Prostate gland (tissue), 2 donors: ENCODE data around the gene PPFIA4. TPM values are rescaled to one million over a fixed set of nuclear protein-coding genes. Genes with fewer than 3 reads are reported as not detected.

Experiments
- DNase-seq: peaks from one replicate; pipeline ENCODE4 v3.0.0-alpha.2; 2019; ENCODE audit warnings: low spot score
- H3K27ac ChIP-seq, 2 donors: fragments of 200-600 bp; sonication (generic); 2 replicates each; pipeline ENCODE4 v1.5.1; 2017 to 2019
- H3K27me3 ChIP-seq: fragments of 200-600 bp; sonication (generic); replicated peaks from 2 replicates; pipeline ENCODE4 v1.5.1; 2019; ENCODE audit not compliant: insufficient read depth
- H3K36me3 ChIP-seq, 2 donors: fragments of 200-600 bp; sonication (generic); 1 replicate in 1 of 2; 2 replicates in 1 of 2; pipeline versions ENCODE4 v1.5.1 to v1.8.1; 2017 to 2019
- H3K4me1 ChIP-seq: fragments of 200-600 bp; sonication (generic); replicated peaks from 2 replicates; pipeline ENCODE4 v1.5.1; 2019
- H3K4me3 ChIP-seq, 2 donors: fragments of 200-600 bp; sonication (generic); 2 replicates each; pipeline ENCODE4 v1.5.1; 2017 to 2019
- H3K9me3 ChIP-seq: fragments of 200-600 bp; sonication (generic); 2 replicates; pipeline ENCODE4 v1.5.1; 2017
- POLR2A ChIP-seq: fragments of 450-650 bp; IDR thresholded peaks from one replicate; pipeline ENCODE4 v1.6.1; 2016; ENCODE audit warnings: antibody characterized with exemption, mild to moderate bottlenecking
- POLR2AphosphoS5 ChIP-seq: sonication (generic); formaldehyde crosslinking; IDR thresholded peaks from one replicate; pipeline ENCODE4 v1.6.1; 2017; ENCODE audit warnings: antibody characterized with exemption
- WGBS: methylation state at CpG from one replicate; pipeline ENCODE4 v1.1.5; 2018; 5-methylcytosine and 5-hydroxymethylcytosine counted together
- intact Hi-C: fragments of 100-400 bp; cut with DNase I; formaldehyde crosslinking; loops from one replicate; pipeline ENCODE4 v1.14.2; 2022
- total RNA-seq, 2 donors: library from RNA; depleted of rRNA; stranded (reverse); fragments of >200 nt; gene quantifications; one replicate each; pipeline ENCODE4 v1.1.0, GENCODE V29; 2016
- TF ChIP-seq, protein P1 (sequence below), 4 experiments: fragments of 200-600 bp in 2 of 4; fragments of 450-650 bp in 2 of 4; sonication (generic) in 2 of 4; IDR thresholded peaks; 1 replicate in 3 of 4; 2 replicates in 1 of 4; pipeline ENCODE4 v1.5.1; 2016 to 2019; ENCODE audit warnings: antibody characterized with exemption in 4 of 4, mild to moderate bottlenecking in 2 of 4, moderate library complexity in 2 of 4

PPFIA4 gene
- total RNA-seq, 2 donors from 2014 or later = 0.50 to 16.9 TPM

DNA sequence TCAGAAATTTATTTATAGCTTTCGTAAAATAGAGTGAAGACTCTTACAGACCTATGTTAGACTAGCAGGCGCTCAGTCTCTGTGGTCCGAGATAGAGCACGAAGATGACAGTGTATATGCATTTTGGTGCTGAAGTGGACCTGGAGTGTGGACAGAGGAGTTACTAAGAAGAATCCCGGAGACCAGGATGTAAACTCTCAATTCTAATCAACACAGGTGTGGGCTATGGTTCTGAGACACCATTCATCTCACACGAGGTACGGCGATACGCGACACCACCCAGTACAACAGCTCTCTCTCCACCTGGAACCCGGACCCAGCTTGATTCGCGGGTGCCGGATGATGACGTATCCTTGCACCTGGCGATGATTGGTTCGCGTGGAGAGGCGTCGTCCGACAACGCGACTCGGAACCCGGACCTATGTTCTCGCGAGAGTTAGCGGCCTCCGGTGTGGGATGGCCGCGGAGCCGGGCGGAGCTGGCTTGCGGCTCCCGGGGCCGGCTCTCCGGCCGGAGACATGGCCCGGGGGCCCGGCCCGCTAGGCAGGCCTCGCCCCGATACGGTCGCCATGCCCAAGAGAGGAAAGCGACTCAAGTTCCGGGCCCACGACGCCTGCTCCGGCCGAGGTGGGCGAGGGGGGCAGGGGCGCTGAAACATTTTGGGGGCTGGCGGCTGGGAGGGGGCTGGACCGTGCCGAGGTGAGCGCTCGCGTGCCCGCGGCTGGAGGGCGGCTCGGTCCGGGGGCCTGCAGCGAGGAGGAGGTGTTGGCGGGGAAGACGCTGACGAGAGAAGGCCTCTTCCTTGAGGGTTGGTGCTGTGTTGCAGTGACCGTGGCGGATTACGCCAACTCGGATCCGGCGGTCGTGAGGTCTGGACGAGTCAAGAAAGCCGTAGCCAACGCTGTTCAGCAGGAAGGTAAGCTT lies 19.1 kb upstream of the PPFIA4 start, which contains the start of gene TMEM183A:
Gene TMEM183A (plus strand): TSS at position 427 of the 924 bp plus-strand sequence. CDS start 92 bp downstream, at position 519.
- WGBS = under 1% methylated on average over 57 of the region's 78 CpGs
- no peaks in the 10 kb centered on the region for H3K36me3 ChIP-seq
- peaks cover 4% of the 10 kb centered on the region for H3K4me1 ChIP-seq
- peak within 1 kb of the TSS; percentile 91 for H3K4me3 ChIP-seq
- TF ChIP-seq POLR2A = peak; percentile 86
- TF ChIP-seq POLR2AphosphoS5 = peak; percentile 99
- TF ChIP-seq, protein P1, sequence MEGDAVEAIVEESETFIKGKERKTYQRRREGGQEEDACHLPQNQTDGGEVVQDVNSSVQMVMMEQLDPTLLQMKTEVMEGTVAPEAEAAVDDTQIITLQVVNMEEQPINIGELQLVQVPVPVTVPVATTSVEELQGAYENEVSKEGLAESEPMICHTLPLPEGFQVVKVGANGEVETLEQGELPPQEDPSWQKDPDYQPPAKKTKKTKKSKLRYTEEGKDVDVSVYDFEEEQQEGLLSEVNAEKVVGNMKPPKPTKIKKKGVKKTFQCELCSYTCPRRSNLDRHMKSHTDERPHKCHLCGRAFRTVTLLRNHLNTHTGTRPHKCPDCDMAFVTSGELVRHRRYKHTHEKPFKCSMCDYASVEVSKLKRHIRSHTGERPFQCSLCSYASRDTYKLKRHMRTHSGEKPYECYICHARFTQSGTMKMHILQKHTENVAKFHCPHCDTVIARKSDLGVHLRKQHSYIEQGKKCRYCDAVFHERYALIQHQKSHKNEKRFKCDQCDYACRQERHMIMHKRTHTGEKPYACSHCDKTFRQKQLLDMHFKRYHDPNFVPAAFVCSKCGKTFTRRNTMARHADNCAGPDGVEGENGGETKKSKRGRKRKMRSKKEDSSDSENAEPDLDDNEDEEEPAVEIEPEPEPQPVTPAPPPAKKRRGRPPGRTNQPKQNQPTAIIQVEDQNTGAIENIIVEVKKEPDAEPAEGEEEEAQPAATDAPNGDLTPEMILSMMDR (IDR thresholded peaks at IDR 0.05) = no peak
- DNase-seq = peak; percentile 96
- intact Hi-C loops = loop anchor here (5.0 kb wide), 1 partner anchor 80 kb away; the partner anchor contains the start of gene KLHL12
- H3K27ac ChIP-seq = peak within 1 kb of the TSS; percentile 89 to 94
- H3K27me3 ChIP-seq = no peaks in the 10 kb centered on the region
- no peaks in the 10 kb centered on the region for H3K9me3 ChIP-seq

DNA sequence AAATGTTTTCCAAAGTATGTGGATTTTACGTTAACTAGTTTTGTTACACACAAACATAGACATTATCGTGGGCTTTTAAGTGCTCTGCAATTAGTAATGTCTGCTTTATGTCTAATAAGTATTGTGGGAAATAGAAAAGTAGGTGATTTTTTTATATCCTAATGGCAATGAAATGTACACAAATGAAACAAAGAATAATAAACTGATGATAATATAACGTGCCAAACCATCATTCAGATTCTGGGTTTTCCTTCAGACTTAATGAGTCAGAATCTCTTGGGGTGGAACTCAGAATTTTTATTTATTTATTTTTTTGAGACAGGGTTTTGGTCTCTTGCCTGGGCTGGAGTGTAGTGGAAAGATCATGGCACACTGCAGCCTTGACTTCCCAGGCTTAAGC lies 17.1 kb upstream of the PPFIA4 start:
- Histone ChIP-seq H3K27ac (no peak overlapping the region), H3K9me3 (no peaks in the 10 kb centered on the region), H3K4me1 (peaks cover 4% of the 10 kb centered on the region), H3K4me3 (no peak overlapping the region), H3K36me3 (peaks cover 0 to under 1% of the 10 kb centered on the region in 2 donors), H3K27me3 (no peaks in the 10 kb centered on the region)
- DNase-seq = no peak
- TF ChIP-seq POLR2AphosphoS5 (no peak), POLR2A (no peak)
- TF ChIP-seq, protein P1 (IDR thresholded peaks at IDR 0.05) = no peak
- intact Hi-C loops = loop anchor here (5.0 kb wide), 1 partner anchor 82 kb away; the partner anchor contains the start of gene KLHL12
- 85% methylated on average over 3 of the region's 3 CpGs for WGBS

DNA sequence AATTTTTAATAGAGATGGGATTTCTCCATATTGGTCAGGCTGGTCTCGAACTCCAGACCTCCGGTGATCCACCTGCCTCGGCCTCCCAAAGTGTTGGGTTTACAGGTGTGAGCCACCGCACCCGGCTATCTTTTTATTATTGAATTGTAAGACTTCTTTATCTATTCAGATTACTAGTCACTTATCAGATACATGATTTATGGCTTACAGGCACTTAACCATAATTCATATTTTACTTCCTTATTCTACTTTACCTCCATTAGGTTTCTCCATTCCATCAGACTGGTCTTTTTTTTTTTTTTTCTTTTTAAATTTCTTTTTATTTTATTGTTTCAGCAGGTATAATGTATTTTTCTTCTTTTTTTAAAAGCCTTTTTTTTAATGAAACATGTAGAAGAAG lies 14.7 kb upstream of the PPFIA4 start:
- Histone ChIP-seq H3K4me1 (peaks cover 4% of the 10 kb centered on the region), H3K27me3 (no peaks in the 10 kb centered on the region), H3K4me3 (no peak overlapping the region), H3K9me3 (no peaks in the 10 kb centered on the region), H3K36me3 (peaks cover 4 to 21% of the 10 kb centered on the region in 2 donors), H3K27ac (no peak overlapping the region)
- intact Hi-C loops = no loop called here
- TF ChIP-seq POLR2A (no peak), POLR2AphosphoS5 (no peak)
- TF ChIP-seq, protein P1 (IDR thresholded peaks at IDR 0.05) = no peak
- no peak for DNase-seq
- 99% methylated on average over 5 of the region's 5 CpGs for WGBS

GRCh38 chr1:203017061-203017460 lies 9.2 kb upstream of the PPFIA4 start:
- intact Hi-C loops = no loop called here
- no peak for DNase-seq
- Histone ChIP-seq H3K4me1 (no peaks in the 10 kb centered on the region), H3K36me3 (peaks cover 9 to 28% of the 10 kb centered on the region in 2 donors), H3K27ac (no peak overlapping the region), H3K9me3 (no peaks in the 10 kb centered on the region), H3K27me3 (no peaks in the 10 kb centered on the region), H3K4me3 (no peak overlapping the region)
- TF ChIP-seq POLR2A (no peak), POLR2AphosphoS5 (no peak)
- TF ChIP-seq, protein P1 (IDR thresholded peaks at IDR 0.05) = no peak
- over 99% methylated on average over 4 of the region's 4 CpGs for WGBS
